CD8-positive, alpha-beta memory T cell (primary cell): Measurements from ENCODE around the gene ZNF212. TPM values are rescaled to one million over a fixed set of nuclear protein-coding genes. Genes with fewer than 3 reads are reported as not detected.

ENCODE experiments used
- CTCF ChIA-PET: fragments of 350-600 bp; sonication (Branson Sonifier 250); formaldehyde crosslinking; loops from one replicate; lab custom pipeline; 2021; ENCODE audit warnings: antibody characterized with exemption; lab: Charles Lee
- POLR2A ChIA-PET: fragments of 350-600 bp; sonication (Branson Sonifier 250); formaldehyde crosslinking; loops from one replicate; lab custom pipeline; 2021; ENCODE audit warnings: antibody characterized with exemption; lab: Charles Lee
- DNase-seq, 5 donors: peaks; one replicate each; pipeline versions ENCODE4 v3.0.0 to v3.0.0-alpha.2; 2020 to 2022; ENCODE audit warnings: mixed read lengths in 1 of 5
- H3K27ac ChIP-seq: one replicate; pipeline ENCODE4 v1.7.0; 2013; ENCODE audit warnings: low read depth, mild to moderate bottlenecking, low read length, moderate library complexity
- H3K27me3 ChIP-seq: 2 replicates; pipeline ENCODE4 v1.7.0; 2013; ENCODE audit warnings: low read length, mild to moderate bottlenecking; ENCODE audit not compliant: insufficient read depth, poor library complexity, severe bottlenecking
- H3K36me3 ChIP-seq: 2 replicates; pipeline ENCODE4 v1.7.0; 2013; ENCODE audit warnings: mild to moderate bottlenecking, low read length, moderate library complexity; ENCODE audit not compliant: insufficient read depth
- H3K4me1 ChIP-seq: 2 replicates; pipeline ENCODE4 v1.7.0; 2013; ENCODE audit warnings: mild to moderate bottlenecking, low read length, moderate library complexity; ENCODE audit not compliant: insufficient read depth
- H3K4me3 ChIP-seq: 2 replicates; pipeline ENCODE4 v1.7.0; 2013; ENCODE audit warnings: mild to moderate bottlenecking, low read length
- H3K9me3 ChIP-seq: 2 replicates; pipeline ENCODE4 v1.7.0; 2013; ENCODE audit warnings: mild to moderate bottlenecking, low read length
- H3K27ac Mint-ChIP-seq, 8 donors: one replicate each; pipeline ENCODE4 v1.8.0; 2020 to 2021; ENCODE audit warnings: mixed read lengths in 8 of 8, mild to moderate bottlenecking in 6 of 8, inconsistent platforms in 3 of 8, moderate library complexity in 3 of 8
- H3K27me3 Mint-ChIP-seq, 2 donors: one replicate each; pipeline ENCODE4 v1.8.0; 2020 to 2021; ENCODE audit warnings: mixed read lengths in 2 of 2, mild to moderate bottlenecking in 1 of 2, moderate library complexity in 1 of 2
- H3K36me3 Mint-ChIP-seq, 3 donors: one replicate each; pipeline ENCODE4 v1.8.0; 2020 to 2021; ENCODE audit warnings: mixed read lengths in 3 of 3, inconsistent platforms in 1 of 3, mild to moderate bottlenecking in 1 of 3
- H3K4me1 Mint-ChIP-seq, 3 donors: one replicate each; pipeline ENCODE4 v1.8.0; 2020 to 2021; ENCODE audit warnings: mixed read lengths in 3 of 3, inconsistent platforms in 1 of 3, mild to moderate bottlenecking in 1 of 3
- H3K4me3 Mint-ChIP-seq, 7 donors: one replicate each; pipeline ENCODE4 v1.8.0; 2020 to 2021; ENCODE audit warnings: mixed read lengths in 7 of 7, mild to moderate bottlenecking in 6 of 7, moderate library complexity in 4 of 7, inconsistent platforms in 2 of 7
- H3K9me3 Mint-ChIP-seq, 5 donors: one replicate each; pipeline ENCODE4 v1.8.0; 2020 to 2022; ENCODE audit warnings: mixed read lengths in 5 of 5, mild to moderate bottlenecking in 3 of 5, moderate library complexity in 2 of 5, inconsistent platforms in 1 of 5
- polyA plus RNA-seq: library from polyadenylated mRNA; unstranded; fragments of 300-500 nt; fragmentation: Illumina TruSeq; gene quantifications from one replicate; pipeline ENCODE4 v1.2.3, GENCODE V29; 2021
- total RNA-seq, 2 experiments: library from RNA; stranded (reverse); gene quantifications; one replicate each; pipeline ENCODE4 v1.2.3, GENCODE V29; 2021

The ZNF212 gene
- total and polyA plus RNA-seq, 3 experiments from 2014 or later, result 8.6 to 16.6 (median 14.7) TPM

GRCh38 chr7:149284850-149285585, 45.6 kb downstream of the ZNF212 start:
- Mint-ChIP-seq H3K36me3 (peaks cover 0 to 23% (median 0%) of the 10 kb centered on the region in 3 donors), H3K9me3 (no peaks in the 10 kb centered on the region), H3K4me3 (peak overlapping the region; percentile 84 to 93 (median 87)), H3K27ac (peak overlapping the region; percentile 54 to 92 (median 86)), H3K4me1 (peaks cover 37 to 52% (median 41%) of the 10 kb centered on the region in 3 donors), H3K27me3 (no peaks in the 10 kb centered on the region)
- H3K9me3 ChIP-seq, result no peaks in the 10 kb centered on the region
- no peaks in the 10 kb centered on the region for H3K27me3 ChIP-seq
- POLR2A ChIA-PET, result interaction anchor here (0.6 to 2.1 kb wide), 8 partner anchors 19 to 1083 kb away, joined by 3 to 26 read pairs (median 4); partner anchors contain the start of genes REPIN1, ZNF425 and ZNF783
- H3K4me3 ChIP-seq, result peak overlapping the region; percentile 62
- H3K4me1 ChIP-seq, result peaks cover 34% of the 10 kb centered on the region
- CTCF ChIA-PET, result interaction anchor here (0.9 to 3.8 kb wide), 13 partner anchors 10 to 288 kb away, joined by 3 to 46 read pairs (median 5); partner anchors contain the start of genes ZNF398 and ZNF783
- no peaks in the 10 kb centered on the region for H3K36me3 ChIP-seq
- H3K27ac ChIP-seq, result peak overlapping the region; percentile 38
- peak; percentile 97 to 99 (median 98) for DNase-seq

GRCh38 chr7:149285603-149286002, 46.2 kb downstream of the ZNF212 start:
- Mint-ChIP-seq H3K9me3 (no peaks in the 10 kb centered on the region), H3K4me3 (peak overlapping the region; percentile 84 to 93 (median 87)), H3K27me3 (no peaks in the 10 kb centered on the region), H3K36me3 (peaks cover 0 to 20% (median 0%) of the 10 kb centered on the region in 3 donors), H3K4me1 (peaks cover 37 to 53% (median 42%) of the 10 kb centered on the region in 3 donors), H3K27ac (peak overlapping the region in 7 of 8 donors; percentile 24 to 94 (median 81))
- no peak for DNase-seq
- H3K27ac ChIP-seq, result peak overlapping the region; percentile 38
- H3K27me3 ChIP-seq, result no peaks in the 10 kb centered on the region
- H3K4me3 ChIP-seq, result peak overlapping the region; percentile 62
- H3K4me1 ChIP-seq, result peaks cover 34% of the 10 kb centered on the region
- POLR2A ChIA-PET, result interaction anchor here (0.6 to 2.1 kb wide), 6 partner anchors 20 to 1083 kb away, joined by 3 to 26 read pairs (median 4); partner anchors contain the start of genes REPIN1, ZNF425 and ZNF783
- H3K9me3 ChIP-seq, result no peaks in the 10 kb centered on the region
- CTCF ChIA-PET, result interaction anchor here (0.9 to 3.8 kb wide), 11 partner anchors 10 to 287 kb away, joined by 3 to 46 read pairs (median 4); partner anchors contain the start of genes ZNF398 and ZNF783
- H3K36me3 ChIP-seq, result no peaks in the 10 kb centered on the region

DNA sequence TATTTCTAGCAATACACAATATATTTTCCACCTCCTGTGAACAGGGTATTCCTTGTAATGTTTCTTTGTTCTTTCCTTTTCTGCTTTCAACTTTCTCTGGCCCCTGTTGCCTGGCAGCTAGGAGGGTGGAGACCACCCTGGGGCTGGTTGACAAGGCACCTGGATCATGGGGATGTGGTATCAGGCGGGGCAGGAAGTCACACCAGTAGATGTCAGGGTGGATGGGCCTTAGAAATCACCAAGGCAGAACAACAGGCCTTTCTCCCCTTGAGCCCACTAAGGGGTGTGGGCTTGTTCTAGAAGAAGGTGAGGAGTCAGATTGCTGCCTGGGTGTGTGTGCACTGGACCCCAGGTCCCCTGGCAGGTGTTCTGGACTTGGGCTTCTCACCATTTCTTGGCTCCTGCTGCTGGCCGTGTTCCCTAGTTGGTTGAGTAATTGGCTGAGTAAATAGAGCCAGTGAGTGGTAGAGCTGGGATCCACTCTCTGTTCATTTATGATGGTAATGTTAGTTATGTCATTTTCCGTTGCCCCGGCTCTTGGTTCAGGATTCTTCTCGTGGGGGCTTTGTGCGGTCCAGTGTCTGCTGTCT, 47.5 kb downstream of the ZNF212 start:
- Mint-ChIP-seq H3K9me3 (no peaks in the 10 kb centered on the region), H3K27me3 (no peaks in the 10 kb centered on the region), H3K4me1 (peaks cover 37 to 56% (median 45%) of the 10 kb centered on the region in 3 donors), H3K4me3 (peak overlapping the region in 6 of 7 donors; percentile 42 to 90 (median 77)), H3K36me3 (peaks cover 0 to 16% (median 0%) of the 10 kb centered on the region in 3 donors), H3K27ac (peak overlapping the region in 6 of 8 donors; percentile 11 to 80 (median 56))
- Histone ChIP-seq H3K27ac (no peak overlapping the region), H3K4me3 (no peak overlapping the region), H3K4me1 (peaks cover 34% of the 10 kb centered on the region), H3K27me3 (no peaks in the 10 kb centered on the region), H3K36me3 (no peaks in the 10 kb centered on the region), H3K9me3 (no peaks in the 10 kb centered on the region)
- ChIA-PET CTCF (interaction anchor here (3.8 kb wide), 1 partner anchor 25 kb away, joined by 46 read pairs; the partner anchor contains the start of gene ZNF783), POLR2A (no interaction called here)
- peak in 1 of 5 donors; percentile 15 for DNase-seq

DNA sequence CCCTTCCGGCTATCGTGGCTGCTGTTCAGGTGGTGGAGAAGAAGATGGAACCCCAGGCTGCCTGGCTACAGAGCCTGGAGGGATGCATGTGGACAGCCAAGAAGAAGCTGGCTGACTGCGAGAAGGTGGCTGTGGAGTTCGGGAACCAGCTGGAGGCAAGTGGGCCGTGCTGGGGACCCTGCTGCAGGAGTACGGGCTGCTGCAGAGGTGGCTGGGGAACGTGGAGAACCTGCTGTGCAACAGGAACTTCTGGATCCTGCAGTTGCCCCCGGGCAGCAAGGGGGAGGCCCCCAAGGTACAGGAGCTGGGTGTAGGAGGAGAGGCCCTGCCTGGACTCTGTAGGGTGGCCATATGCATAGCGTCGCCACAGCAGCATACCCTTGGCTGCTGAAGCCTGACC, 48.2 kb downstream of the ZNF212 start:
- H3K4me1 Mint-ChIP-seq, result peaks cover 37 to 52% (median 42%) of the 10 kb centered on the region in 3 donors
- H3K4me3 Mint-ChIP-seq, result peak overlapping the region in 1 of 7 donors; percentile 11
- Histone ChIP-seq H3K9me3 (no peaks in the 10 kb centered on the region), H3K4me1 (peaks cover 34% of the 10 kb centered on the region), H3K27me3 (no peaks in the 10 kb centered on the region), H3K36me3 (no peaks in the 10 kb centered on the region), H3K27ac (no peak overlapping the region), H3K4me3 (no peak overlapping the region)
- H3K36me3 Mint-ChIP-seq, result peaks cover 0 to 17% (median 0%) of the 10 kb centered on the region in 3 donors
- POLR2A ChIA-PET, result interaction anchor here (0.5 kb wide), 1 partner anchor 12 kb away, joined by 4 read pairs; no protein-coding TSS in a partner anchor
- H3K9me3 Mint-ChIP-seq, result no peaks in the 10 kb centered on the region
- no peaks in the 10 kb centered on the region for H3K27me3 Mint-ChIP-seq
- DNase-seq, result no peak
- peak overlapping the region in 3 of 8 donors; percentile 8 to 62 (median 10) for H3K27ac Mint-ChIP-seq
- CTCF ChIA-PET, result no interaction called here

GRCh38 chr7:149289262-149289661, 49.8 kb downstream of the ZNF212 start:
- Histone ChIP-seq H3K4me3 (no peak overlapping the region), H3K36me3 (no peaks in the 10 kb centered on the region), H3K9me3 (no peaks in the 10 kb centered on the region), H3K27me3 (no peaks in the 10 kb centered on the region), H3K27ac (no peak overlapping the region), H3K4me1 (peaks cover 29% of the 10 kb centered on the region)
- Mint-ChIP-seq H3K4me1 (peaks cover 33 to 44% (median 38%) of the 10 kb centered on the region in 3 donors), H3K36me3 (peaks cover 0 to 26% (median 5%) of the 10 kb centered on the region in 3 donors), H3K27ac (no peak overlapping the region), H3K9me3 (no peaks in the 10 kb centered on the region), H3K4me3 (no peak overlapping the region), H3K27me3 (no peaks in the 10 kb centered on the region)
- no peak for DNase-seq
- ChIA-PET CTCF (no interaction called here), POLR2A (no interaction called here)

GRCh38 chr7:149289856-149290255, 50.4 kb downstream of the ZNF212 start:
- Histone ChIP-seq H3K27me3 (no peaks in the 10 kb centered on the region), H3K9me3 (no peaks in the 10 kb centered on the region), H3K4me1 (peaks cover 23% of the 10 kb centered on the region), H3K4me3 (no peak overlapping the region), H3K27ac (no peak overlapping the region), H3K36me3 (no peaks in the 10 kb centered on the region)
- Mint-ChIP-seq H3K9me3 (no peaks in the 10 kb centered on the region), H3K36me3 (peaks cover 0 to 30% (median 5%) of the 10 kb centered on the region in 3 donors), H3K4me3 (no peak overlapping the region), H3K4me1 (peaks cover 28 to 38% (median 32%) of the 10 kb centered on the region in 3 donors), H3K27ac (no peak overlapping the region), H3K27me3 (no peaks in the 10 kb centered on the region)
- DNase-seq, result no peak
- ChIA-PET CTCF (no interaction called here), POLR2A (no interaction called here)

DNA sequence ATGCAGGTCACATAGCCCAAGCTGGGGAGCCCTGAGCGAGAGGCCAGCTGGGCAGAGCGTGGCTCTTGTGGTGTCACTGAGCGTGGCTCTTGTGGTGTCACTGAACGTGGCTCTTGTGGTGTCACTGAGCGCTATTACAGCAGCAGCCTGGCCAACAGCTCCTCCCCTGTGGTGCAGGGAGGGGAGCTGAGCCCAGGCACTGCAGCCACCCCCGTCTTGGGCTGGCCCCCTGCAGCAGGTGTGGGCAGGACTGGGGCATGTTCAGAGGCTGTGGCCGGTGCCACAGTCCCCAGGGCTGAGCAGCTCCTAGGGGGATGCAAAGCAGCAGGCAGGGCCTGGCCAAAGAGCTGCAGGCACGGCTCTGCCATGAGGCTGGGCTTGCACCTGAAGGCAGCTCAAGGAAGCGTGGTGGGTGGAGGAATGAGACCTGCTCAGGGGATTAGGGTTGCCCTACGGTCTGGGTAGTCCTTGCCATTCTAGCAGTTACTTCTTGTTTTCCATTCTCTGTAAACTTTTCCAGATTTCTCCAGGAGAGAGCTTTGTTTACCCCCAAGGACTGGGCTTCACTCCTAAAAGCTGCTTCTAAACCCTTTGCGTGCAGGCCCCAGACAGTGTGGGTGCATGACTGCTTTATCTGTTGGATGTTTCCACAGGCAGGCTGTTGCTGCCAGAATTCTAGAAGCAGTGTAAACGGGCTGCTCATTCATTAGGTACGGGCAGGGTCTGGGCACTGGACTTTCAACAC, 51.8 kb downstream of the ZNF212 start:
- H3K4me3 ChIP-seq, result no peak overlapping the region
- Mint-ChIP-seq H3K4me1 (peaks cover 16 to 25% (median 22%) of the 10 kb centered on the region in 3 donors), H3K36me3 (peaks cover 0 to 38% (median 5%) of the 10 kb centered on the region in 3 donors), H3K27ac (peak overlapping the region in 4 of 8 donors; percentile 15 to 79 (median 53)), H3K4me3 (no peak overlapping the region), H3K9me3 (no peaks in the 10 kb centered on the region), H3K27me3 (no peaks in the 10 kb centered on the region)
- H3K4me1 ChIP-seq, result peaks cover 13% of the 10 kb centered on the region
- H3K27ac ChIP-seq, result no peak overlapping the region
- ChIA-PET CTCF (interaction anchor here (1.7 kb wide), 1 partner anchor 29 kb away, joined by 5 read pairs; the partner anchor contains the start of gene ZNF783), POLR2A (no interaction called here)
- H3K9me3 ChIP-seq, result no peaks in the 10 kb centered on the region
- H3K27me3 ChIP-seq, result no peaks in the 10 kb centered on the region
- DNase-seq, result no peak
- no peaks in the 10 kb centered on the region for H3K36me3 ChIP-seq
